ENCODE measurements around the gene AZGP1. TPM values are rescaled to one million over a fixed set of nuclear protein-coding genes. Genes with fewer than 3 reads are reported as not detected.
"Not testable (repeated sequence)": the region's sequence is repeated elsewhere in the genome, so short reads cannot be mapped to it uniquely, and the experiment has no call there.

Gene AZGP1
- total RNA-seq, 3 donors from 2014 or later (not counting 1 experiment from before 2014, with no cell fraction given): not detected

DNA sequence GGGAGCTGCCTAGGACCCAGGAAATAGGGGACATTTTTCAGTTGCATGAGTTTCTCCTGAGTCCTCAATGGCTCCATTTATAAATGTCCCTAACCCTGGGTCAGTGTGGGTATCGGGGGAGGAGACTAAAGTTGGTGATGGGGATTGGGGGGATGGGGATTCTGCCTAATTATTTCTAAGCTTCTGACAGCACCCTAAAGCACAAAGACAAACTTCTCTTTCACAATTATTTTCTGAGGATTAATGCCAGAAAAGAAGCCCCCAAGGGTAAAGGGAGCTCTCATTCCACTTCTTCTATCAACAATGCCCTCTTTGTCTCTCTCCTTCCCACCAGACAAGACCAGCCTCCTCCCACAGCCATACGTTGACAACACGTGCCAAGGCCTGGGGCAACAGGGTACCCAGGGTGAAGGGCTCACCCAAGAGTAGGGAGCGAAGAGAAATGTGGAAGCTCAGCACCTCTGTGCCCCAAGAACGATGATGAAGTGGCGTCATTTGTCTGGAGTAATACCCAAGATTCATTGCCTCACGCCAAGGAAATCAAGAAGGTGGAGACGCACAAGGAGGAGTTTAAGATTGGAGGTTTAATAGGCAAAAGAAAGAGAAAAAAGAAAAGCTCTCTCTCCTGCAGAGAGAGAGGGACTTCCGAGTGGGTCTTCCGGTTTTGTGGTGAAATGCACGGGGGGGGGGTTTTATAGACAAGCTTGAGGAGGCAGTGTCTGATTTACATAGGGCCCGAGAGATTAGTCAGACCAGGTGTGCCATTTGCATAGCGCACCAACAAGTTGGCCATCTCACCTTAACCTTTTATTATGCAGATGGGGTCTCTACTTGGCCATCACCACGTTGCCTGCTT lies 32.0 kb downstream of the AZGP1 start:
- no peak overlapping the region for H3K27ac ChIP-seq (ENCODE audit: low read length)
- no peak for ATAC-seq
- H3K27me3 Mint-ChIP-seq (ENCODE audit: low read depth in 2 of 2): peaks cover 33 to 49% of the 10 kb centered on the region in 2 donors

GRCh38 chr7:99938296-99938695 lies 37.5 kb downstream of the AZGP1 start:
- no peak overlapping the region for H3K27ac ChIP-seq (ENCODE audit: low read length)
- H3K27me3 ChIP-seq (ENCODE audit: control insufficient read depth, insufficient read depth, low read length): peaks cover 6% of the 10 kb centered on the region
- no peak overlapping the region for H3K4me3 ChIP-seq (ENCODE audit: low read length)
- H3K27me3 Mint-ChIP-seq (ENCODE audit: low read depth in 2 of 2): peaks cover 43 to 62% of the 10 kb centered on the region in 2 donors
- TF ChIP-seq CTCF (IDR thresholded peaks at IDR 0.05): no peak
- H3K4me3 Mint-ChIP-seq: no peak overlapping the region
- no peaks in the 10 kb centered on the region for H3K9me3 ChIP-seq (ENCODE audit: control insufficient read depth, insufficient read depth, low read length)
- no peaks in the 10 kb centered on the region for H3K36me3 ChIP-seq (ENCODE audit: control insufficient read depth, insufficient read depth, low read length)
- H3K36me3 Mint-ChIP-seq: no peaks in the 10 kb centered on the region
- intact Hi-C loops (cut with micrococcal nuclease): no loop called here
- no peak overlapping the region for H3K27ac Mint-ChIP-seq
- WGBS (ENCODE audit: insufficient coverage): 100% methylated on average over 1 of the region's 2 CpGs
- no peaks in the 10 kb centered on the region for H3K4me1 ChIP-seq (ENCODE audit: control insufficient read depth, insufficient read depth, low read length)
- no peaks in the 10 kb centered on the region for H3K4me1 Mint-ChIP-seq
- no peaks in the 10 kb centered on the region for H3K9me3 Mint-ChIP-seq
- ATAC-seq: no peak
- no peak for DNase-seq

More for the DNA sequence above, 32.0 kb downstream of the AZGP1 start:
- intact Hi-C loops (cut with micrococcal nuclease): no loop called here
- Mint-ChIP-seq H3K4me3 (no peak overlapping the region), H3K4me1 (peaks cover 5 to 6% of the 10 kb centered on the region in 2 donors), H3K27ac (no peak overlapping the region), H3K9me3 (no peaks in the 10 kb centered on the region), H3K36me3 (no peaks in the 10 kb centered on the region)
- DNase-seq: peak in 1 of 2 donors; percentile 10
- peaks cover under 1% of the 10 kb centered on the region for H3K27me3 ChIP-seq (ENCODE audit: control insufficient read depth, insufficient read depth, low read length)
- no peaks in the 10 kb centered on the region for H3K9me3 ChIP-seq (ENCODE audit: control insufficient read depth, insufficient read depth, low read length)
- TF ChIP-seq CTCF (IDR thresholded peaks at IDR 0.05): no peak
- 13% methylated on average over 13 of the region's 14 CpGs for WGBS (ENCODE audit: insufficient coverage)
- no peak overlapping the region for H3K4me3 ChIP-seq (ENCODE audit: low read length)
- no peaks in the 10 kb centered on the region for H3K36me3 ChIP-seq (ENCODE audit: control insufficient read depth, insufficient read depth, low read length)
- H3K4me1 ChIP-seq (ENCODE audit: control insufficient read depth, insufficient read depth, low read length): peaks cover 5% of the 10 kb centered on the region

DNA sequence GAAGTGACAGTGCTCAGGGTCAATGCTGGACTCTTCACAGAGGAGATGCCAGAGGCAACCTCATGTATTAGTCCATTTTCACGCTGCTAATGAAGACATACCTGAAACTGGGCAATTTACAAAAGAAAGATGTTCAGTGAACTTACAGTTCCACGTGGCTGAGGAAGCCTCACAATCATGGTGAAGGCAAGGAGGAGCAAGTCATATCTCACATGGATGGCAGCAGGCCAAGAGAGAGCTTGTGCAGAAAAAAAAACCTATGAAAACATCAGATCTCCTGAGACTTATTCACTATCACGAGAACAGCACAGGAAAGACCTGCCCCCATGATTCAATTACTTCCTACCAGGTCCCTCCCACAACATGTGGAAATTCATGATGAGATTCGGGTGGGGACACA lies 40.8 kb downstream of the AZGP1 start:
- intact Hi-C loops (cut with micrococcal nuclease); ATAC-seq; DNase-seq; H3K9me3 ChIP-seq (ENCODE audit: control insufficient read depth, insufficient read depth, low read length); H3K4me1 ChIP-seq (ENCODE audit: control insufficient read depth, insufficient read depth, low read length); H3K4me1 Mint-ChIP-seq; H3K27ac ChIP-seq (ENCODE audit: low read length); H3K36me3 ChIP-seq (ENCODE audit: control insufficient read depth, insufficient read depth, low read length); H3K36me3 Mint-ChIP-seq; H3K4me3 ChIP-seq (ENCODE audit: low read length); H3K27me3 ChIP-seq (ENCODE audit: control insufficient read depth, insufficient read depth, low read length); H3K27ac Mint-ChIP-seq; H3K4me3 Mint-ChIP-seq; H3K9me3 Mint-ChIP-seq: not testable (repeated sequence)
- peaks cover 43 to 54% of the 10 kb centered on the region in 2 donors for H3K27me3 Mint-ChIP-seq (ENCODE audit: low read depth in 2 of 2)
- 50% methylated on average over 4 of the region's 4 CpGs for WGBS (ENCODE audit: insufficient coverage)

DNA sequence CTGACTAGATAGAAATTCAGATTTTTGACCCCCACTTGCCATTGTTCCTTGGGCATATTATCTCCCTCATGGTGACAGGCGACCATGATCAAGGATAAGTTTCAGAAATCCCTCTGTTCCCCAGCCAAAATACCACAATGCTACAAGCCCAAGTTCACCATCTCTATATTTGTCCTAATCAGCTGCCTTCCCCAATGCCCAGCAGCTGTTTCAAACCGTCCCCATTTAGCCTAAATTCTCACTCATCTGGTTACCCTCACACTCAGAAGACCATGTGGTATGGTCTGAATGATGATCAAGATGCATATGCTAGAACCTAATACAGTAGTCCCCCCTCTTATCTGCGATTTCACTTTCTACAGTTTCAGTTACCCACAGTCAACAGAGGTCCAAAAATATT lies 45.5 kb downstream of the AZGP1 start:
- DNase-seq: no peak
- Mint-ChIP-seq H3K4me1 (peaks cover 0 to 5% of the 10 kb centered on the region in 2 donors), H3K27me3 (ENCODE audit: low read depth in 2 of 2) (peaks cover 54 to 71% of the 10 kb centered on the region in 2 donors), H3K9me3 (no peaks in the 10 kb centered on the region), H3K27ac (no peak overlapping the region), H3K36me3 (no peaks in the 10 kb centered on the region), H3K4me3 (no peak overlapping the region)
- H3K4me3 ChIP-seq (ENCODE audit: low read length): no peak overlapping the region
- H3K27me3 ChIP-seq (ENCODE audit: control insufficient read depth, insufficient read depth, low read length): peaks cover 8% of the 10 kb centered on the region
- H3K27ac ChIP-seq (ENCODE audit: low read length): no peak overlapping the region
- no peaks in the 10 kb centered on the region for H3K36me3 ChIP-seq (ENCODE audit: control insufficient read depth, insufficient read depth, low read length)
- 68% methylated on average over 1 of the region's 3 CpGs for WGBS (ENCODE audit: insufficient coverage)
- H3K4me1 ChIP-seq (ENCODE audit: control insufficient read depth, insufficient read depth, low read length): peaks cover 6% of the 10 kb centered on the region
- no peaks in the 10 kb centered on the region for H3K9me3 ChIP-seq (ENCODE audit: control insufficient read depth, insufficient read depth, low read length)
- no peak for ATAC-seq
- TF ChIP-seq CTCF (IDR thresholded peaks at IDR 0.05): no peak
- intact Hi-C loops (cut with micrococcal nuclease): no loop called here

Data from natural killer cell (primary cell).